IMR-90 (cell line): Measurements from ENCODE around the gene SPTLC3.

Experiments used
- BHLHE40 ChIP-seq: fragments of 150-350 bp; IDR thresholded peaks from 2 replicates; pipeline ENCODE4 v1.6.1; 2016; ENCODE audit warnings: mild to moderate bottlenecking, low read depth, low read length
- CEBPB ChIP-seq: IDR thresholded peaks from 2 replicates; pipeline ENCODE4 v1.6.1; 2012; ENCODE audit warnings: low read depth, low read length, improper control_type of control experiment
- CHD1 ChIP-seq: IDR thresholded peaks from 2 replicates; pipeline ENCODE4 v1.6.1; 2012; ENCODE audit warnings: low read depth, low read length, improper control_type of control experiment
- FOS ChIP-seq: fragments of 150-350 bp; IDR thresholded peaks from 2 replicates; pipeline ENCODE4 v1.6.1; 2016; ENCODE audit warnings: low read depth, low read length
- MAFK ChIP-seq: IDR thresholded peaks from 2 replicates; pipeline ENCODE4 v1.6.1; 2012; ENCODE audit warnings: low read depth, low read length, improper control_type of control experiment
- MAZ ChIP-seq: IDR thresholded peaks from 2 replicates; pipeline ENCODE4 v1.6.1; 2012; ENCODE audit warnings: low read depth, mild to moderate bottlenecking, low read length, improper control_type of control experiment, moderate library complexity, borderline replicate concordance
- POLR2A ChIP-seq: IDR thresholded peaks from 2 replicates; pipeline ENCODE4 v1.6.1; 2012; ENCODE audit warnings: mild to moderate bottlenecking, low read depth, low read length
- RCOR1 ChIP-seq: IDR thresholded peaks from 2 replicates; pipeline ENCODE4 v1.6.1; 2012; ENCODE audit warnings: mild to moderate bottlenecking, low read length, improper control_type of control experiment; ENCODE audit not compliant: insufficient replicate concordance
- SMC3 ChIP-seq: fragments of 150-350 bp; IDR thresholded peaks from 2 replicates; pipeline ENCODE4 v1.6.1; 2016; ENCODE audit warnings: low read depth, mild to moderate bottlenecking, antibody characterized with exemption, low read length, moderate library complexity
- USF2 ChIP-seq: fragments of 150-350 bp; IDR thresholded peaks from 2 replicates; pipeline ENCODE4 v1.6.1; 2017; ENCODE audit warnings: mild to moderate bottlenecking, antibody characterized with exemption, low read length, low read depth
- TF ChIP-seq, protein P1 (sequence below): conservative IDR thresholded peaks from 2 replicates; pipeline ENCODE4 v1.5.1; 2012; ENCODE audit warnings: mild to moderate bottlenecking, low read depth, low read length, improper control_type of control experiment
- TF ChIP-seq, protein P2 (sequence below): fragments of 150-350 bp; IDR thresholded peaks from 2 replicates; pipeline ENCODE4 v1.6.1; 2016; ENCODE audit warnings: low read depth, mild to moderate bottlenecking, low read length, moderate library complexity, borderline replicate concordance

DNA sequence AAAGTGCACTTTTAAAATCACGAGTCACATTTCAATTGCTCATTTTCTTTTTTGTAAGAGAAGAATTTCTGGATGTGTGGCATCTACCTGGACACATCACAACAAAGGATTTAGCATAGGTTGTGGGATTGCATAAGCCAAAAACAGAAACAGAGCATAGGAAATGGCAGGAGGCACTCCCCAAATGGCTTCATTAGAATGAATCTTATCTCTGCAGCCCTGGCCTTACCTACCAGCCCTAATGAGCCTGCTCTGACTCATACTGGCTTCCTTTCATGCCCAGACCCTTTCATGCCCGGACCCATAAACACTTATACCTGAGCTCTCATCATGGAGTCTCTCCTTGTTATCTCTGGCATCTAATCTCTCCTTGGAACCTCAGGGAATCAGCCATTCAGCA is 23.9 kb upstream of the SPTLC3 start:
- TF ChIP-seq, protein P1, sequence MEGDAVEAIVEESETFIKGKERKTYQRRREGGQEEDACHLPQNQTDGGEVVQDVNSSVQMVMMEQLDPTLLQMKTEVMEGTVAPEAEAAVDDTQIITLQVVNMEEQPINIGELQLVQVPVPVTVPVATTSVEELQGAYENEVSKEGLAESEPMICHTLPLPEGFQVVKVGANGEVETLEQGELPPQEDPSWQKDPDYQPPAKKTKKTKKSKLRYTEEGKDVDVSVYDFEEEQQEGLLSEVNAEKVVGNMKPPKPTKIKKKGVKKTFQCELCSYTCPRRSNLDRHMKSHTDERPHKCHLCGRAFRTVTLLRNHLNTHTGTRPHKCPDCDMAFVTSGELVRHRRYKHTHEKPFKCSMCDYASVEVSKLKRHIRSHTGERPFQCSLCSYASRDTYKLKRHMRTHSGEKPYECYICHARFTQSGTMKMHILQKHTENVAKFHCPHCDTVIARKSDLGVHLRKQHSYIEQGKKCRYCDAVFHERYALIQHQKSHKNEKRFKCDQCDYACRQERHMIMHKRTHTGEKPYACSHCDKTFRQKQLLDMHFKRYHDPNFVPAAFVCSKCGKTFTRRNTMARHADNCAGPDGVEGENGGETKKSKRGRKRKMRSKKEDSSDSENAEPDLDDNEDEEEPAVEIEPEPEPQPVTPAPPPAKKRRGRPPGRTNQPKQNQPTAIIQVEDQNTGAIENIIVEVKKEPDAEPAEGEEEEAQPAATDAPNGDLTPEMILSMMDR: no peak
- TF ChIP-seq CHD1 (no peak), BHLHE40 (no peak), MAFK (no peak), USF2 (no peak), RCOR1 (no peak), POLR2A (no peak), CEBPB (no peak), SMC3 (no peak), MAZ (no peak), FOS (no peak)
- TF ChIP-seq, protein P2, sequence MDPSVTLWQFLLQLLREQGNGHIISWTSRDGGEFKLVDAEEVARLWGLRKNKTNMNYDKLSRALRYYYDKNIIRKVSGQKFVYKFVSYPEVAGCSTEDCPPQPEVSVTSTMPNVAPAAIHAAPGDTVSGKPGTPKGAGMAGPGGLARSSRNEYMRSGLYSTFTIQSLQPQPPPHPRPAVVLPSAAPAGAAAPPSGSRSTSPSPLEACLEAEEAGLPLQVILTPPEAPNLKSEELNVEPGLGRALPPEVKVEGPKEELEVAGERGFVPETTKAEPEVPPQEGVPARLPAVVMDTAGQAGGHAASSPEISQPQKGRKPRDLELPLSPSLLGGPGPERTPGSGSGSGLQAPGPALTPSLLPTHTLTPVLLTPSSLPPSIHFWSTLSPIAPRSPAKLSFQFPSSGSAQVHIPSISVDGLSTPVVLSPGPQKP: no peak
